Right renal cortex interstitium (tissue), 3 donors: ENCODE data around the gene FOXN3. TPM values are rescaled to one million over a fixed set of nuclear protein-coding genes. Genes with fewer than 3 reads are reported as not detected.

Experiments
- DNase-seq, 3 donors: peaks; one replicate each; pipeline ENCODE4 v3.0.0-alpha.2; 2013; ENCODE audit warnings: low read depth in 3 of 3, low spot score in 2 of 3
- polyA plus RNA-seq, 3 donors: library from polyadenylated mRNA; unstranded; fragments of 120-200 nt; gene quantifications; one replicate each; pipeline ENCODE4 v1.2.1, GENCODE V29; 2013; ENCODE audit not compliant: insufficient read length in 3 of 3

FOXN3 gene
- polyA plus RNA-seq, 3 donors = 31.4 to 34.5 (median 32.8) TPM

- no peak for DNase-seq
Measured at GRCh38 chr14:89185919-89186855, 230.8 kb downstream of the FOXN3 start.

GRCh38 chr14:89184952-89185351 lies 232.1 kb downstream of the FOXN3 start:
- DNase-seq = no peak

- DNase-seq = no peak
Measured at GRCh38 chr14:89182326-89182725, 234.7 kb downstream of the FOXN3 start.

GRCh38 chr14:89180546-89180945 lies 236.5 kb downstream of the FOXN3 start:
- no peak for DNase-seq

- DNase-seq = no peak
Measured at GRCh38 chr14:89179891-89180404, 237.1 kb downstream of the FOXN3 start.

GRCh38 chr14:89178800-89179535 lies 238.1 kb downstream of the FOXN3 start:
- no peak for DNase-seq

- no peak for DNase-seq
Measured at GRCh38 chr14:89178376-89178775, 238.7 kb downstream of the FOXN3 start.

GRCh38 chr14:89175881-89176799 lies 240.9 kb downstream of the FOXN3 start:
- no peak for DNase-seq

GRCh38 chr14:89171628-89172027 lies 245.4 kb downstream of the FOXN3 start:
- DNase-seq = no peak

GRCh38 chr14:89171168-89171567 lies 245.9 kb downstream of the FOXN3 start:
- no peak for DNase-seq

- no peak for DNase-seq
Measured at GRCh38 chr14:89167705-89168104, 249.3 kb downstream of the FOXN3 start.

- no peak for DNase-seq
Measured at GRCh38 chr14:89166633-89167032, 250.4 kb downstream of the FOXN3 start.

- no peak for DNase-seq
Measured at GRCh38 chr14:89165189-89166181, 251.5 kb downstream of the FOXN3 start.

- DNase-seq = no peak
Measured at GRCh38 chr14:89164168-89165073, 252.6 kb downstream of the FOXN3 start.

GRCh38 chr14:89163031-89163636 lies 253.9 kb downstream of the FOXN3 start:
- no peak for DNase-seq

GRCh38 chr14:89162586-89162985 lies 254.4 kb downstream of the FOXN3 start:
- DNase-seq = no peak

GRCh38 chr14:89160437-89160836 lies 256.6 kb downstream of the FOXN3 start:
- no peak for DNase-seq

- DNase-seq = no peak
Measured at GRCh38 chr14:89158701-89159100, 258.3 kb downstream of the FOXN3 start.
